Glomerular visceral epithelial cell (primary cell): ENCODE measurements around the gene TRABD2B.

Experiments
- DNase-seq: peaks from one replicate; pipeline ENCODE4 v3.0.0-alpha.2; 2016; ENCODE audit errors: extremely low spot score

The TRABD2B gene

GRCh38 chr1:47850451-47850850 is 146.7 kb downstream of the TRABD2B start:
- DNase-seq, result no peak

- DNase-seq, result no peak
These were observed 147.5 kb downstream of the TRABD2B start for GRCh38 chr1:47849591-47850261.

- DNase-seq, result no peak
These were observed 148.1 kb downstream of the TRABD2B start for GRCh38 chr1:47849005-47849521.

- DNase-seq, result no peak
These were observed 149.4 kb downstream of the TRABD2B start for GRCh38 chr1:47847763-47848162.

- no peak for DNase-seq
These were observed 152.6 kb downstream of the TRABD2B start for GRCh38 chr1:47844558-47844955.

GRCh38 chr1:47843781-47844557 is 153.2 kb downstream of the TRABD2B start:
- no peak for DNase-seq

GRCh38 chr1:47843059-47843458 is 154.1 kb downstream of the TRABD2B start:
- DNase-seq, result no peak

GRCh38 chr1:47842228-47842919 is 154.8 kb downstream of the TRABD2B start:
- no peak for DNase-seq

GRCh38 chr1:47841356-47841755 is 155.8 kb downstream of the TRABD2B start:
- no peak for DNase-seq

GRCh38 chr1:47840393-47841190 is 156.6 kb downstream of the TRABD2B start:
- no peak for DNase-seq

- DNase-seq, result no peak
These were observed 157.8 kb downstream of the TRABD2B start for GRCh38 chr1:47839433-47839760.

- DNase-seq, result no peak
These were observed 158.4 kb downstream of the TRABD2B start for GRCh38 chr1:47838562-47839432.

GRCh38 chr1:47837866-47838561 is 159.2 kb downstream of the TRABD2B start:
- DNase-seq, result no peak

- DNase-seq, result no peak
These were observed 159.9 kb downstream of the TRABD2B start for GRCh38 chr1:47837056-47837830.

- DNase-seq, result no peak
These were observed 161.8 kb downstream of the TRABD2B start for GRCh38 chr1:47835409-47835808.

- no peak for DNase-seq
These were observed 162.9 kb downstream of the TRABD2B start for GRCh38 chr1:47834326-47834725.

GRCh38 chr1:47830641-47831333 is 166.4 kb downstream of the TRABD2B start:
- no peak for DNase-seq

- no peak for DNase-seq
These were observed 167.2 kb downstream of the TRABD2B start for GRCh38 chr1:47830021-47830420.

- DNase-seq, result no peak
These were observed 168.2 kb downstream of the TRABD2B start for GRCh38 chr1:47828978-47829377.
